Epidermal melanocyte (primary cell): Measurements from ENCODE around the gene GMPR.
"Not testable (repeated sequence)": the region's sequence is repeated elsewhere in the genome, so short reads cannot be mapped to it uniquely, and the experiment has no call there.

Source experiments
- DNase-seq: peaks from one replicate; pipeline ENCODE4 v3.0.0; 2011; ENCODE audit warnings: low spot score; ENCODE audit not compliant: insufficient read length

GMPR gene

DNA sequence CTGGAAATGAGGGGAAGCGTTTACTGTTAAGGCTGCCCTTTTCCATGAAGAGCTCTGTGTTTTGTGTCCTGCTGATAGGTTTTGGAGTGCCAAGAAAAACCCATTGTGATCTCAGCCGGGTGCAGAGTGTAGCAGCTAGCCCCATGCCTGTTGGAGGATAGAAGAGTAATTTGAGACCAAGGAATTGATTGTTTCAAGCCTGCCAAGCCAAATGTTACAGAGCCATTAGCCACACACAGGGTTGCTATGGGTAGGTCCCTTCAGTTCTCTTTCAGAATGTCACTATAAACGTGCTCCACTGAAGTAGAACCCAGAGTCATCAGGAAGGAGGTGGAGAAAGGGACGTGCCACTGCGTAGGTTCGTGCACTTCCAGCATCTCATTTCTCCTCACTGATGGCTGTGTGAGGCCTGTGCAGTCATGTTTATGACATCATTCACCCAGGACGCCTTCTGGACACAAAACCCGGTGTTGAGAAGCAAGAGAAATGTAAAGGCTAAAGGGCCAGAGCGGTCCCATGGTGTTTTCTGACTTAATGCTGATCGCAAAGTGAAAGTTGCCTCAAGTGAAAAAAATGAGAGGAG lies 6.6 kb downstream of the GMPR start:
- DNase-seq, result no peak

DNA sequence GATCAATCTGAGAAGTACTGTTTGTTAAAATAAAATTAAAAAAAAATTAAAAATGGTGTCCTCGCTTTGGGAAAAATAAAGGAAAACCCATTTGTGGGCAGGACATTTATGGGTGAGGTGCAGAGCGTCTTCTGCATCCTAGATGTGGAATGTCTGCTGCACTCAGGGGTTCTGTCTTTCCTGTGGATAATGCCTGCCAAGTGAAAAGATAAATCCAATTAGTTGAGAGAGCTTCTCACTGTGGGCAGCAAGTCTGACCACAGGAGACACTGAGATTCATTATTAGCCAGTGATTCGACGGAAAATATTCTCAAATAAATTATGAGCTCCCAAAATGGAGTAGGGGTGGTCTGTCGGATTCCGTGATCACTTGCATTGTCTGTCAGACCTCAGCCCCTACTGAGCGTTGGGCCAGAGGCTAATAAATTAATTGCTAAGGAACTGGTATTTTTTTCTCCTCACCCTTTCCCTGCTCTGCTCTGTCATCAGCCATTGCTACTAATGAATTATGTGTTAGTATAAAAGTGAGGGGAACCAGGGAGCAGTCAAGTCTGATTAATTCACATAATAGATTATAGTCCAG lies 10.0 kb downstream of the GMPR start:
- DNase-seq, result no peak

DNA sequence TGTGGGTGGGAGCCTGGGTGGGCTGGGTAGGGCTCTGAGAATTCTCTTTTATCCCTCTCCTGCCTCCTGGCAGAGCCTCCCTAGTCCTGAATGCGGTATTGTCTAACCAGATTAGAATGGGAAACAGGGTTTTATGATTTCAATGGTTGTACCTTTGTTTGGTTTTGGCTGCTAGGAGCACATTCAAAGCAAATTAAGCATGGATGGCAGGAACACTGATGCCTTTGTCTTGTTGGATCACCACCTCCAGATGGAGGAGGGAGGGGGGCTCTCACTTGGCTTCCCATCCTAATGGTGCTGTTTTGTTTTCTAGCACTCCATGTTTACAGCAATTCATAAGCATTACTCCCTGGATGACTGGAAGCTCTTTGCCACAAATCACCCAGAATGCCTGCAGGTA lies 11.6 kb downstream of the GMPR start:
- no peak for DNase-seq

DNA sequence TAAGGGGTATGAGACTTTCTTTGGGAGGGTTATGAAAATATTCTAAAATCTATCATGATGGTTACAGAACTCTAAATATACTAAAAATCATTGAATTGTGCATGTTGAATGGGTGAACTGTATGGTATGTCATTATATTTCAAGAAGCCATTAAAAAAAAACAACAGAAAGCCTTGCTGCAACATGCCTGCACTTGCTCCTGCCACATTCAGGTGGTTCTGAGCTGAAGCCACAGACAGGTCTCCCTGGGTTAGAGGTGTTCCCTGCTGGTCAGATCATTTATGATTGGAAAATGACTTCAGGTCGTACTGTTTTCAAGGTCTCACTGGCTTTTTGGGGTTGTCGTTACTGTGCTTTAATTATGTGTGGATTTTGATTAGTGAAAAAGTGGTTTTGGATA lies 13.3 kb downstream of the GMPR start:
- DNase-seq, result no peak

DNA sequence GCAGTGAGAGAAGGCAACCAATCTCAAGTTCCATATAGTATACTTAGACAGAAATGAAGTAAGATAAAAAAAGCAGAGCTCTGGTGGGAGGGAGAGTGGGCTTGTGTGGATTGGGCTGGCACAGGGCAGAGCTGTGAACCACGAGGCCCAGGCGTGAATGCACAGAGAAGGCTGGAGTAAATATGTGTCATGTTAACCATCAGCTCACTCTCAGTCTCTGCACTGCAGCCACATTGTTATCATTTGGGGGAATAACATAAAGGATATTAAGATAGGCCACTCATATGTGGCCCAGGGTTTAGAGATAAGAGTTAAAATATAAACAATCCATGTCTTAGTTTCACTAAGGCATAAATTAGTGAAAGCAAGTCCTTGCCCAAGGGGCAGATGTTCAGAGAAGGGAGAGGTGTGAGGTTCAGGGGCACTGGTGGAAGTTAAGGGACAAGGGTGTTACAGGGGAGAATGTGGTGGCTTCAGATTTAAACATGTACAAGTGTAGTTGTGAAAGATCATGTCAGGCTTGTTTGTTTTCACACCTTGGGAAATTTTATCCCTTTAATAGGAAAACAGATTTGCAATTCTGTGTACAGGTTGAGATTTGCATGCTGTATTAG lies 14.4 kb downstream of the GMPR start:
- no peak for DNase-seq

DNA sequence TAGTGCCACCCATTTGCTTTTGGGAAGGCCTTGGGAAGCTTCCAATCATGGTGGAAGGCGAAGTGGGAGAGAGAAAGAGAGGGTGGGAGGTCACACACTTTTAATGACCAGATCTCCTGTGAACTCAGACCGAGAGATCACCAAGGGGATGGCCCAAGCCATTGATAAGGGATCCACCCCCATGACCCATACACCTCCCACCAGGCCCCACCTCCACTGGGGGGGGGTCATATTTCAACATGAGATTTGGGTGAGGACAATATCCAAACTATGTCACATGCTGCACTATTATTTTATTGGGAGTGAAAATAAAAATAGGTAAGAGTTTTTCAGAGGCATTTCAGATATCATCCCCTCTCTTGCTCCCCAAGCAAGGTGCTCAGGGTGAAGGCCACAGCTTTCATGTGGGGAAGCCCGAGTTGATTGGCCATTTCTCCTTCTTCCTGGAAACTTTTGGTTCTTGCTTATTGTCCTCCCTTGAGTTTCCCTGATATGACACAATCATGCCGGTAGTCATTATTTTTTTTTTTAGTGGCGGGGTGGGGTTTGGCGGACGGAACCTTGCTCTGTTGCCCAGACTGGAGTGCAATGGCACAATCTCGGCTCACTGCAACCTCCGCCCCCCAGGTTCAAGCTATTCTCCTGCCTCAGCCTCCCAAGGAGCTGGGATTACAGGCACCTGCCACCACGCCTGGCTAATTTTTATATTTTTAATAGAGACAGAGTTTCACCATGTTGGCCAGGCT lies 15.2 kb downstream of the GMPR start:
- DNase-seq, result no peak

DNA sequence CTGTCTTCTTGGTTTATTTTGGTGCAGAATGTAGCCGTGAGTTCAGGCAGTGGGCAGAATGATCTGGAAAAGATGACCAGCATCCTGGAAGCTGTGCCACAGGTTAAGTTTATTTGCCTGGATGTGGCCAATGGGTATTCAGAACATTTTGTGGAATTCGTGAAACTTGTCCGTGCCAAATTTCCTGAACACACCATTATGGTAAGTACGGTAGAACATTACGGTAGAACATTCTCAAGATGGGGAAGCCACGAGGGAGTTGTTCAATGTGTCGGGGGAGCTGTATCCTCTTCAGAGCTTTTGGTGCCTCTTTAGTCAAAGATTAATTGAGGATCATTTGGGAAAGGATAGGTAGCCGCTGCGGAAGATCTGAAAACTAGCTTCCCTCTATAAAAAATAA lies 16.1 kb downstream of the GMPR start:
- DNase-seq, result no peak

DNA sequence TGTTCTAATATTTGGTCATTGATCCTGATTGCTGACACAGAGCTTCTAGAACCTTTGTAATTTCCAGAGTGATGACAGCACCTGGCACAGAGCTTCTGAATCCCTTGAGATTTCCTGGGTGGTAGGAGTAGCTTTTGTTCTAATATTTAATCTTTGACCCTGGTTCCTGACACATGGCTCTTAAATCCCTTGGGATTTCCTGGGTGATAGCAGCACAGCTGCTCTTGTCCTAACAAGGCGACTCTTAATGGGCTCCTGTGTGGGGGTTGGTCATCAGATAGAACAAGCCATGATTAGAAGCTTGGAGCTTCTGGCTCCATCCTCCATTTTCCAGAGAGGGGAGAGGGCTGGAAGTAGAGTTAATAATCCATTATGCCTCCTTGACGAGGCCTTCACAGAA lies 18.4 kb downstream of the GMPR start:
- DNase-seq, result no peak

DNA sequence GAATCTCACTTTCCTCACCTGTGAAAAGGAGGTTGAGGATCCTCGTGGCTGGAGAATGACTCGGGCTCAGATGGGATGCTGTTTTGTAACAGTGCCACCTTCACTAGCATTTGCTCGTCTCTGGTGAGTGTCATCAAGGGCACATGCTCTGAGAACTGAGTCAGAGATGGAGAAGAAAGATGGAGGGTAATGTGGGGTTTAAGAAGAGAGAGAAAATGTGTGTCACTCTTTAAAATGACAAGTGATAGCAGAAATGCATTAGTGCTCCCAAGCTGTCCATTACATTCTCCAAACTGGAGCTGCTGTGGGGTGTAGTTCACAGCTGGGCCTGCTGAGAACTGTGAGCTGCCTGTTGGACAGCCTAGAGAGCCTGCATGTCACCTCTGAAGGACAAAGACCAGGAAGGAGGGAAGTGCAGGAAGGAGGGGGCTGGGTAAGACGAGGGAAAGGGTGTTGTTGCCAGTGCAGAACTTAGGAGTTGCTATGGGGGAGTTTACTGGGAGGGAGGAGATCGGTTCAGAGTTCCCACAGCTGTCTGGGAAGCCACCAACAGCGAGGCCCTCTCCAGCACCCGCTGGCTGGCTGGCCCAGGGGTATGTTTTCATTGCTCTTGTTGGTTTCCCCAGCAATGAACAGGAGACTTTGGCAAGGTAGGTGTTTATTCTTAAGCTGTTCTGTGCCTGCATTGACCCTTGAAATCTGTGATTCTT lies 19.8 kb downstream of the GMPR start:
- DNase-seq, result no peak

DNA sequence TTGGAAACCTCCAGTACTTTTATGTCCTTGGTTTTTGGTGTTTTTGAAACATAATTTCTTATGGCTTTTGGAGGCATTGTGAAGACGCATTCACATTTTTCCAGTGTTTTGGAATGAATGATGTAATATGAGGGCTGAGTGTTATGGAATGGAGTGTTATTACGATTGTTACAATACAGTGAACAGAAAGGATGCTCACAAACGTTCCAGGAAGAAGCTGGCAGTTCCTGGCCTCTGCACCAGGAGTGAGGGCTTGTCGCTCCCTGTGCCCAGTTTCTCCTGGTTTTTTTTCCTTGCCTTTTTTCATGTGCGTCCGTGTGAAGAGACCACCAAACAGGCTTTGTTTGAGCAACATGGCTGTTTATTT lies 20.3 kb downstream of the GMPR start:
- DNase-seq, result no peak

DNA sequence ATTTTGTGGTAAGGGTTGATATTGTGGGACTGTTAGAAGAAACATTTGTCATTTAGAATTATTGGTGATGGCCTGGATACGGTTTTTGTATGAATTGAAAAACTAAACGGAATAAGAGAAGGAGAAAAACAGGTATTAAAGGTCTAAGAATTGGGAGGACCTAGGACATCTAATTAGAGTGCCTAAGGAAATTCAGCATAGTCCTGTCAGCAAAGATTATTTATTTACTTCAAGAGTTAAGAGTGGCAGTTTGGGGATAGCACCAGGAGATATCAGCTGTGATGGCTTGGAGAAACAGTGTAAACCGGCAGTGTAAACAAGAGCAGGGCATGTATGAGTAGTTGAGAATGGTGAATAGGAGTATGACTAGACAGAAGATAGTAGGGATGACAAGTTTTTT lies 21.2 kb downstream of the GMPR start:
- not testable (repeated sequence) for DNase-seq

DNA sequence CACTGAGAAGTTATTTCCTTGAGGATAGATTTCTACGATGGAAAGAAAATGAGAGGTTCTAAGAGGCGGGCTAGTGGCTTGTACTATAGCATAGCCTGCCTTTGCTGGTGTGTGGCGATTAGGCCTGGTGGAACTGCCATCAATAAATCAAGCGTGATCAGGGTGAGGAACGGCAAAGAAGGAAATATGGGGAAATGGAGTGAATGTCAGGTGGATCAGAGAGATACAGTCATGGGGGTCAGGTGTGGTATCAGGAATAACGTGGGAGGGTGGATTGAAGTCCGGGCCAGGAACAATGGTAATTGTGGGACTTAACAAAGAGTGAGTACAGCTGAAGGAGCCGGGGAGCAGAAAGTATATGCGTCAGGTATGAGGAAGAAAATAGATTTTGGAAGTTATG lies 22.2 kb downstream of the GMPR start:
- DNase-seq, result not testable (repeated sequence)

DNA sequence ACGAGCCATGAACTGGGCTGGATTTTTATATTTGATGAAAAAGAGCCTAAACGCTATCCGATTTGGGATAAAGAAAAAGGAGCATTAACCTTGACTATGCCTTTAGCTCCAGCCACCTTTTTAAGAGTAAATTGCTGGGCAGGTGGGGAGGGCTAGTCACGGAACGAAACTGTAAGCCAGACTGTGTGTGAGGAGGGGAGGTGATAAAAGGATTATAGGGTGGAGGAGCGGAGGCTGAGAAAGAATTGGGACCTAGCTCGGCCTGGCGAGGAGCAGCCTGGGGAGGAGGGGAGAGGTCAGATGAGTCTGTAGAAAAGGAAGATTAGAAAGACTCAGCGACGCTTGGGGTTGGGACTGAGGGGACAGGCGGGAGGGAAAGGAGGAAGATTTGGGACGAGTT lies 24.4 kb downstream of the GMPR start:
- DNase-seq, result not testable (repeated sequence)

DNA sequence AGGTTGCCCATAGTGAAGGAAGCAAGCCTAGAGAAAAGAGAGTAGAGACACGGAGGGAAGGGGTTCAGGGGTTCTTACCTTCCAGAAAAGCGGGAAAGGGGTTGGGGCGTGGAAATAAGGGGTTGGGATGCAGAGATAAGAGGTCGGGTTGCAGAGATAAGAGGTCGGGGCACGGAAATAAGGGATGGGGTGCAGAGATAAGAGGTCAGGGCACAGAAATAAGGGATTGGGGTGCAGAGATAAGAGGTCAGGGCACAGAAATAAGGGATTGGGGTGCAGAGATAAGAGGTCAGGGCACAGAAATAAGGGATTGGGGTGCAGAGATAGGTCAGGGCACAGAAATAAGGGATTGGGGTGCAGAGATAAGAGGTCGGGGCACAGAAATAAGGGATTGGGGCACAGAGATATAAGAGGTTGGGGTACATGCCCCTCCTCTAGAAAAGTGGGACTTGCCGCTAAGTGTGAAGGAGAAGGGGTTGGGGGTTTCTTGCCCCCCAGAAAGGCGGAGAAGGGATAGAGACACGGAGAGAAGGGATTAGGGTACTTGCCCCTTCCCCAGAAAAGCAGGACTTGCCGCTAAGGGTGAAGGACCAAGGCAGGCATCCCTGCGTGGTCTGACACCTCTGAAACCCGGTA lies 25.2 kb downstream of the GMPR start:
- not testable (repeated sequence) for DNase-seq

DNA sequence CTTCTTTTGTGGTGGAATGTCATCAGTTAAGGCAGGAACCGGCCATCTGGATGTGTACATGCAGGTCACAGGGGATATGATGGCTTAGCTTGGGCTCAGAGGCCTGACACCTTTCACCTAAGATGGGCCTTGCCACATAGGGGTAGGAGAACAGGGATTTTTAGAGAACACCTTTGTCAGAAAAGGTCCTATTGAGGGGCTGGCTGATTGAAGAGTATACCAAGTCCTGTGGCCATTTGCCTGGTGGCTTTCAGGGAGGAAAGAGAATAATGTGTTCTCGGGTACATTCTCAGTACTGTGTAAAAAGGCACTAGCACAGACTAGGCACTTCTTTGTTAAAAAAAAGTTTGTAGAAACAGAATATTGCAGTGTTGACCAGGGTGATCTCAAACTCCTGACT lies 26.4 kb downstream of the GMPR start:
- no peak for DNase-seq

DNA sequence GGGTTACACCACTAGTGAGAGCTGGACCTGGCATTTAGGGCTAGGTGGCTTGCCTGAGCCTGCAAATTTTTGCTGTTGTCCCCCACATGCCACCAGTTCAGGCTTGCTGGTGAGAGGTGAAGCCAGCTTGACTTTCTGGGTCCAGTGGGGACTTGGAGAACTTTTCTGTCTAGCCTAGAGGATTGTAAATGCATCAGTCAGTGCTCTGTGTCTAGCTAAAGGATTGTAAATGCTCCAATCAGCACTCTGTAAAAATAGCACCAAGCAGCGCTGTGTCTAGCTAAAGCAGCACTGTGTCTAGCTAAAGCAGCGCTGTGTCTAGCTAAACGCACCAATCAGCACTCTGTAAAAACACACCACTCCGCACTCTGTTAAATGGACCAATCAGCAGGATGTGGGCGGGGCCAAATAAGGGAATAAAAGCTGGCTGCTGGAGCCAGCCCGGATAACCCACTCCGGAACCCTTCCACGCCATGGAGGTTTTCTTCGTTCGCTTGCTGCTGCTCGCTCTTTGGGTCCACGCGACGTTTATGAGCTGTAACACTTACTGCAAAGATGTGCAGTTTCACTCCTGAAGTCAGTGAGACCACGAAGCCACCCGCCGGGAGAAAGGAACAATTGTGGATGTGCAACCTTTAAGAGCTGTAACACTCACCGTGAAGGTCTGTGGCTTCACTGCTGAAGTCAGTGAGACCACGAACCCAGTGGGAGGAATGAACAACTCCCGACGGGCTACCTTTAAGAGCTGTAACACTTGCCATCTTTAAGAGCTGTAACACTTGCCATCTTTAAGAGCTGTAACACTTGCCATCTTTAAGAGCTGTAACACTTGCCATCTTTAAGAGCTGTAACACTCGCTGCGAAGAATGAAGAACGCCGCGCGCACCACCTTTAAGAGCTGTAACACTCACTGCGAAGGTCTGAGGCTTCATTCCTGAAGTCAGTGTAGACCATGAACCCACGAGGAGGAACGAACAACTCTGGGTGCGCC lies 27.3 kb downstream of the GMPR start:
- DNase-seq, result no peak

DNA sequence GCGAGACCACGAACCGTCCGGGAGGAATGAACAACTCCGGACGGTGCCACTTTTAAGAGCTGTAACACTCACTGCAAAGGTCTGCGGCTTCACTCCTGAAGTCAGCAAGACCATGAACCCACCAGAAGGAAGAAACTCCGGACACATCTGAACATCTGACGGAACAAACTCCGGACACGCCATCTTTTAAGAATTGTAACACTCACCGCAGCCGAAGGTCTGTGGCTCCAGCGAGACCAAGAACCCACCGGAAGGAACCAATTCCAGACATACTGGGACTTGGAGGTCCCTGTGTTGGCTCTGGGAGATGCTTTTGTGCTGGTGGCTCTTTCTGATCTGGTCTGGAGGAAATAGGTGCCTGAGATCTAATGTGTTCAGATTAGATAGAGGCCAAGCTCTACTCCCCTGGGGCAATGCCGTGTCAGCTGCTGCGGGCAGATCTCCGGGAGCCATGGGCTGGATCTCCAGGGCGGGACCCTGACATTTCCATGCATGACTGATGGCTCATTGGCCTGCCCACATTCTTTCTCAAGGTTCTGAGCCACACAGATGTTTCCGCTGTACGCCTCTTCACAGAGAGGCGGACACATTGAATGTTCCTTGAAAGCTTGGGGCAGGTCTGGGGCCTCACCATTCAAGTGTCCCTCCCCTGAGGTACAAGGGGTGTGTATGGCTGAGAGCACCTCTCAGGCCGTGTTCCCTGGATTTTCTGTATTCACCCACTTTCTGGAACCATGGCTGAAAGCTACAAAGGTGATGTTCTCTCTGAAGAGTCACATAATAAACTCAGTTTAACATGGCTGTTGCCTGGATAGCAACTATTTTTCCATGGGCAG lies 29.3 kb downstream of the GMPR start:
- no peak for DNase-seq

DNA sequence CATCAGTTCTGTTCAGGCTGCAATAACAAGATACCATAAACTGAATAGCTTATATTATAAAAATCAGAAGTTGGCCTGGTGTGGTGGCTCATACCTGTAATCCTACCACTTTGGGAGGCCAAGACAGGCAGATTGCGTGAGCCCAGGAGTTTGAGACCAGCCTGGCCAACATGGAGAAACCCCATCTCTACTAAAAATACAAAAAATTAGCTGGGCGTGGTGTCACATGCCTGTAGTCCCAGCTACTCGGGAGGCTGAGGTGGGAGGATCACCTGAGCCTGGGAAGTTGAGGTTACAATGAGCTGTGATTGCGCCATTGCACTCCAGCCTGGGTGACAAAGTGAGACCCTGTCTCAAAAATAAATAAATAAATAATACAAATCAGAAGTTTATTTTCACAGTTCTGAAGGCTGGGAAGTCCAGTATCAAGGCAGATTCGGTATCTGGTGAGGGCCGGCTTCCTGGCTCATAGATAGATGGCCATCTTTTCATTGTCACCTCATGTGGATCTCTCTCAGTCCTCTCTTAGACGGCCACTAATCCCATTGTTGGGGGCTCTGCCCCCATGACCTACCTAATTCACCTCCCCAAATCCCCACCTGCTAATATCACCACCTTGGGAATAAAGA lies 31.2 kb downstream of the GMPR start:
- not testable (repeated sequence) for DNase-seq
